HG03060 (cell line): ENCODE measurements around the gene TWF1.
"Not testable (repeated sequence)": the region's sequence is repeated elsewhere in the genome, so short reads cannot be mapped to it uniquely, and the experiment has no call there.

ENCODE experiments used
- ATAC-seq: cut with Tn5 transposase; IDR thresholded peaks from one replicate; pipeline ENCODE4 v1.9.1; 2021; ENCODE audit warnings: low read depth, moderate number of reproducible peaks; ENCODE audit not compliant: unreplicated experiment

The TWF1 gene

GRCh38 chr12:43805860-43806736 is at the start of gene TWF1:
Gene TWF1 (minus strand): TSS chr12:43806317. CDS start chr12:43806245, 72 bp downstream.
- peak; percentile 59 for ATAC-seq

GRCh38 chr12:43852744-43853143 is 46.6 kb upstream of the TWF1 start:
- ATAC-seq = no peak

GRCh38 chr12:43848786-43849185 is 42.7 kb upstream of the TWF1 start:
- no peak for ATAC-seq

- ATAC-seq = no peak
Measured at GRCh38 chr12:43848226-43848507, 42.0 kb upstream of the TWF1 start.

GRCh38 chr12:43847425-43848225 is 41.5 kb upstream of the TWF1 start:
- ATAC-seq = not testable (repeated sequence)

GRCh38 chr12:43842259-43842658 is 36.1 kb upstream of the TWF1 start:
- ATAC-seq = no peak

- no peak for ATAC-seq
Measured at GRCh38 chr12:43841253-43841652, 35.1 kb upstream of the TWF1 start.

GRCh38 chr12:43840338-43840737 is 34.2 kb upstream of the TWF1 start:
- no peak for ATAC-seq

GRCh38 chr12:43836475-43836989 is 30.4 kb upstream of the TWF1 start:
- ATAC-seq = peak; percentile 29

- ATAC-seq = peak; percentile 41
Measured at GRCh38 chr12:43835656-43836474, 29.7 kb upstream of the TWF1 start, which contains the start of gene TMEM117. Gene TMEM117 (plus strand): TSS chr12:43836081.

- ATAC-seq = no peak
Measured at GRCh38 chr12:43835264-43835655, 29.1 kb upstream of the TWF1 start.

- no peak for ATAC-seq
Measured at GRCh38 chr12:43832463-43833168, 26.5 kb upstream of the TWF1 start.

- no peak for ATAC-seq
Measured at GRCh38 chr12:43827093-43827492, 21.0 kb upstream of the TWF1 start.

GRCh38 chr12:43826681-43827080 is 20.6 kb upstream of the TWF1 start:
- ATAC-seq = no peak

GRCh38 chr12:43824207-43824775 is 18.2 kb upstream of the TWF1 start:
- no peak for ATAC-seq

- no peak for ATAC-seq
Measured at GRCh38 chr12:43816168-43816567, 10.1 kb upstream of the TWF1 start.

- ATAC-seq = no peak
Measured at GRCh38 chr12:43815416-43815815, 9.3 kb upstream of the TWF1 start.

- ATAC-seq = no peak
Measured at GRCh38 chr12:43812926-43813325, 6.8 kb upstream of the TWF1 start.

- no peak for ATAC-seq
Measured at GRCh38 chr12:43812057-43812456, 5.9 kb upstream of the TWF1 start.

- ATAC-seq = no peak
Measured at GRCh38 chr12:43807386-43807785, 1.3 kb upstream of the TWF1 start.
